Activated CD8-positive, alpha-beta T cell treated with anti-CD3 and anti-CD28 coated beads for 36 hours (primary cell): ENCODE data around the gene MLYCD. TPM values are rescaled to one million over a fixed set of nuclear protein-coding genes. Genes with fewer than 3 reads are reported as not detected.

ENCODE experiments used
- ATAC-seq: fragments of 200-7000 bp; cut with Tn5 transposase; one replicate; pipeline ENCODE4 v1.10.0; 2021; ENCODE audit warnings: mild to moderate bottlenecking, moderate library complexity
- CTCF ChIA-PET: fragments of 350-600 bp; sonication (Branson Sonifier 250); formaldehyde crosslinking; loops from one replicate; lab custom pipeline; 2021; ENCODE audit warnings: antibody characterized with exemption; lab: Charles Lee
- POLR2A ChIA-PET: fragments of 350-600 bp; sonication (Branson Sonifier 250); formaldehyde crosslinking; loops from one replicate; lab custom pipeline; 2021; ENCODE audit warnings: antibody characterized with exemption; lab: Charles Lee
- DNase-seq: peaks from one replicate; pipeline ENCODE4 v3.0.0-alpha.2; 2020
- H3K27ac Mint-ChIP-seq: one replicate; pipeline ENCODE4 v1.8.0; 2021; ENCODE audit warnings: mild to moderate bottlenecking, mixed read lengths
- H3K27me3 Mint-ChIP-seq: one replicate; pipeline ENCODE4 v1.8.0; 2021; ENCODE audit warnings: mixed read lengths
- H3K36me3 Mint-ChIP-seq: one replicate; pipeline ENCODE4 v1.8.0; 2021; ENCODE audit warnings: low read depth, mixed read lengths
- H3K4me1 Mint-ChIP-seq: one replicate; pipeline ENCODE4 v1.8.0; 2021; ENCODE audit warnings: low read depth, mixed read lengths
- H3K4me3 Mint-ChIP-seq: one replicate; pipeline ENCODE4 v1.8.0; 2021; ENCODE audit warnings: mild to moderate bottlenecking, moderate library complexity, mixed read lengths
- H3K9me3 Mint-ChIP-seq: one replicate; pipeline ENCODE4 v1.8.0; 2021; ENCODE audit warnings: mixed read lengths
- CTCF ChIP-seq: fragments of 200-600 bp; IDR thresholded peaks from one replicate; pipeline ENCODE4 v1.8.0; 2022; ENCODE audit warnings: antibody characterized with exemption, mild to moderate bottlenecking
- intact Hi-C: fragments of 100-400 bp; cut with micrococcal nuclease; formaldehyde crosslinking; loops from one replicate; pipeline ENCODE4 v1.10.0; 2022
- total RNA-seq, 2 experiments: library from RNA; stranded (reverse); gene quantifications; one replicate each; pipeline ENCODE4 v1.2.3, GENCODE V29; 2021

The MLYCD gene
- total RNA-seq, 2 experiments from 2014 or later: 3.5 to 3.7 TPM

- intact Hi-C loops: no loop called here
- Mint-ChIP-seq H3K27me3 (no peaks in the 10 kb centered on the region), H3K4me1 (peaks cover 7% of the 10 kb centered on the region), H3K4me3 (no peak overlapping the region), H3K9me3 (no peaks in the 10 kb centered on the region), H3K27ac (no peak overlapping the region), H3K36me3 (no peaks in the 10 kb centered on the region)
- ChIA-PET CTCF (no interaction called here), POLR2A (no interaction called here)
- TF ChIP-seq CTCF: no peak
- DNase-seq: no peak
- ATAC-seq: no peak
Observed at GRCh38 chr16:83942074-83942473, 43.2 kb downstream of the MLYCD start.

- Mint-ChIP-seq H3K9me3 (no peaks in the 10 kb centered on the region), H3K36me3 (no peaks in the 10 kb centered on the region), H3K27me3 (no peaks in the 10 kb centered on the region), H3K4me3 (no peak overlapping the region), H3K27ac (no peak overlapping the region), H3K4me1 (peaks cover 7% of the 10 kb centered on the region)
- no peak for DNase-seq
- CTCF ChIA-PET: no interaction called here
- no peak for TF ChIP-seq CTCF
- no peak for ATAC-seq
- intact Hi-C loops: no loop called here
- POLR2A ChIA-PET: no interaction called here
Observed at GRCh38 chr16:83942815-83943515, 44.0 kb downstream of the MLYCD start.

- H3K27me3 Mint-ChIP-seq: no peaks in the 10 kb centered on the region
- H3K27ac Mint-ChIP-seq: no peak overlapping the region
- ATAC-seq: no peak
- TF ChIP-seq CTCF: no peak
- POLR2A ChIA-PET: interaction anchor here (0.8 kb wide), 1 partner anchor 11 kb away, joined by 3 read pairs; no protein-coding TSS in a partner anchor
- no peak for DNase-seq
- no peaks in the 10 kb centered on the region for H3K9me3 Mint-ChIP-seq
- CTCF ChIA-PET: no interaction called here
- no peaks in the 10 kb centered on the region for H3K36me3 Mint-ChIP-seq
- H3K4me3 Mint-ChIP-seq: no peak overlapping the region
- intact Hi-C loops: no loop called here
- peaks cover 7% of the 10 kb centered on the region for H3K4me1 Mint-ChIP-seq
Observed at GRCh38 chr16:83943516-83944050, 44.7 kb downstream of the MLYCD start.

- Mint-ChIP-seq H3K27ac (no peak overlapping the region), H3K36me3 (no peaks in the 10 kb centered on the region), H3K9me3 (no peaks in the 10 kb centered on the region), H3K4me3 (no peak overlapping the region), H3K4me1 (no peaks in the 10 kb centered on the region), H3K27me3 (no peaks in the 10 kb centered on the region)
- POLR2A ChIA-PET: no interaction called here
- intact Hi-C loops: no loop called here
- ATAC-seq (no peak), DNase-seq (no peak)
- CTCF ChIA-PET: no interaction called here
- no peak for TF ChIP-seq CTCF
Observed at GRCh38 chr16:83945587-83945986, 46.7 kb downstream of the MLYCD start.

GRCh38 chr16:83946154-83946780, 47.4 kb downstream of the MLYCD start:
- Mint-ChIP-seq H3K27ac (no peak overlapping the region), H3K4me3 (no peak overlapping the region), H3K4me1 (no peaks in the 10 kb centered on the region), H3K27me3 (no peaks in the 10 kb centered on the region), H3K9me3 (no peaks in the 10 kb centered on the region), H3K36me3 (no peaks in the 10 kb centered on the region)
- TF ChIP-seq CTCF: no peak
- ChIA-PET CTCF (interaction anchor here (1.5 kb wide), 1 partner anchor 12 kb away, joined by 3 read pairs; no protein-coding TSS in a partner anchor), POLR2A (no interaction called here)
- intact Hi-C loops: no loop called here
- ATAC-seq (no peak), DNase-seq (no peak)
